PC-9 (cell line): ENCODE results near the gene SCRN2. TPM values are rescaled to one million over a fixed set of nuclear protein-coding genes. Genes with fewer than 3 reads are reported as not detected.

Source experiments
- BruUV-seq: library from RNA; stranded (reverse); fragments of 400-500 nt; replicated peaks from 2 replicates; lab custom pipeline; 2021; lab: Mats Ljungman, UMichigan
- CTCF ChIA-PET: fragments of 300-600 bp; sonication (Branson Sonifier 250); formaldehyde crosslinking; loops from one replicate; lab custom pipeline; 2022; ENCODE audit warnings: antibody characterized with exemption; lab: Charles Lee
- POLR2A ChIA-PET: fragments of 300-600 bp; sonication (Branson Sonifier 250); formaldehyde crosslinking; loops from one replicate; lab custom pipeline; 2022; ENCODE audit warnings: antibody characterized with exemption; ENCODE audit not compliant: unreplicated experiment; lab: Charles Lee
- DNase-seq, 2 experiments: peaks; one replicate each; pipeline versions ENCODE4 v3.0.0 to v3.0.0-alpha.2; 2015 to 2022; ENCODE audit warnings: mixed read lengths in 1 of 2
- H2AFZ ChIP-seq: fragments of 200-600 bp; sonication (generic); 2 replicates; pipeline ENCODE4 v1.8.1; 2017; ENCODE audit warnings: antibody characterized with exemption
- H3F3A ChIP-seq: fragments of 200-600 bp; sonication (generic); 2 replicates; pipeline ENCODE4 v1.8.1; 2017; ENCODE audit warnings: antibody characterized with exemption, mild to moderate bottlenecking, low read depth; ENCODE audit not compliant: insufficient read depth
- H3K27ac ChIP-seq: fragments of 200-600 bp; sonication (generic); 2 replicates; pipeline ENCODE4 v1.6.1; 2016; ENCODE audit warnings: mixed run types
- H3K27me3 ChIP-seq: fragments of 200-600 bp; sonication (generic); 2 replicates; pipeline ENCODE4 v1.6.1; 2016; ENCODE audit warnings: low read depth, mixed run types; ENCODE audit not compliant: insufficient read depth
- H3K36me3 ChIP-seq: fragments of 200-600 bp; sonication (generic); 2 replicates; pipeline ENCODE4 v1.6.1; 2016; ENCODE audit warnings: low read depth, mixed run types
- H3K4me1 ChIP-seq: fragments of 200-600 bp; sonication (generic); replicated peaks from 2 replicates; pipeline ENCODE4 v1.6.1; 2016; ENCODE audit warnings: mixed run types; ENCODE audit not compliant: insufficient read depth
- H3K4me2 ChIP-seq: fragments of 200-600 bp; sonication (generic); 2 replicates; pipeline ENCODE4 v1.6.1; 2017; ENCODE audit warnings: mixed run types
- H3K4me3 ChIP-seq: fragments of 200-600 bp; sonication (generic); 2 replicates; pipeline ENCODE4 v1.6.1; 2016; ENCODE audit warnings: mixed run types
- H3K79me2 ChIP-seq: fragments of 200-600 bp; sonication (generic); 2 replicates; pipeline ENCODE4 v1.6.1; 2017; ENCODE audit warnings: low read depth, mixed run types
- H3K9me2 ChIP-seq: fragments of 200-600 bp; sonication (generic); 2 replicates; pipeline ENCODE4 v1.8.1; 2017; ENCODE audit warnings: mild to moderate bottlenecking; ENCODE audit not compliant: insufficient read depth
- H3K9me3 ChIP-seq: fragments of 200-600 bp; sonication (generic); 2 replicates; pipeline ENCODE4 v1.8.1; 2016; ENCODE audit warnings: low read depth; ENCODE audit not compliant: insufficient read depth
- H4K20me1 ChIP-seq: fragments of 200-600 bp; sonication (generic); 2 replicates; pipeline ENCODE4 v1.8.1; 2017; ENCODE audit not compliant: insufficient read depth
- CTCF ChIP-seq: fragments of 200-600 bp; sonication (generic); conservative IDR thresholded peaks from 2 replicates; pipeline ENCODE4 v1.6.1; 2017; ENCODE audit warnings: mixed run types, antibody characterized with exemption, mild to moderate bottlenecking, moderate library complexity
- EZH2 ChIP-seq: fragments of 200-600 bp; sonication (generic); IDR thresholded peaks from 2 replicates; pipeline ENCODE4 v1.8.0; 2017; ENCODE audit warnings: antibody characterized with exemption, low read depth
- intact Hi-C: fragments of 100-400 bp; cut with micrococcal nuclease; formaldehyde crosslinking; loops from one replicate; pipeline ENCODE4 v1.10.0; 2022; ENCODE audit not compliant: unreplicated experiment
- total RNA-seq: library from RNA; stranded (reverse); gene quantifications from 2 replicates; pipeline ENCODE4 v1.2.3, GENCODE V29; 2021

SCRN2 gene
- total RNA-seq, 1 experiment from 2014 or later, result 31.7 TPM

DNA sequence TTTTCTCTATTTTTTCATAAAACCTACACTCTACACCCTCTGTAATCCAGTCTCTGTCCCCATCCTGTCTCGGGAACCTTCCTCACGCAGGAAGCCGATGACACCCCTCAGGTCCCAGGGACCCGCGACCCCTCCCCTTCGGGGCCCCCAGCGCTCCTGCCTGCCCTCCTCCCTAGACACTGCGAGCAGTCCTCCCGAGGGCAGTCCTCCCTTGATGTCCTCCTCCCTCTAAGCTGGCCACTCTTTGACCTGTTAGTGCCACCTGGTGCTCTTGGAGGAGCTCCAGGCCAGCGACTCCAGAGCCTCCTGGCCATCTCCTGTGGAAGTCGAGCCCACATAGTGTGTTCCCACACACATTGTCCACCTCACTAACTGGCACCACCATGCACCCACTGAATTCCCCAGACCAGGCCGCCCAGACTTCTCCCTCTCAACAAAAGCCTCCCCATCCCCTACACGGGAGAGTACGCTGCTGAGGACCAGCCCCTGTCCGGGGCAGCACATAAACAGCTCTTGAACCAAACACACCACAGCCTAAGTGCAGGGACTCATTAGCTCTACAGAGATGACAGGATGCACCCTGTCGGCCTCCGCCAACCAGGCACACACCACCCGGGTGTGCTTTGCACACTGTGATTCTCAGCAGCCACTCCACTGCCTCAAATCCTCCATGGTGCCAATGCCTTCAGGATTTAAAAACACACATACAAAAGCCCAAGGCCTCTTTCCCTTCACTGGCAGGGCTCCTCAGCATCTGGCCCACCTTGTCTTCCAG is 28.7 kb downstream of the SCRN2 start:
- Histone ChIP-seq H3K9me2 (no peaks in the 10 kb centered on the region), H3K4me3 (no peak overlapping the region), H3K27me3 (no peaks in the 10 kb centered on the region), H3K36me3 (peaks cover 29% of the 10 kb centered on the region), H3K27ac (peak overlapping the region; percentile 97; the same call in 1 of the 2 replicates), H3F3A (peaks cover 36% of the 10 kb centered on the region), H3K9me3 (no peaks in the 10 kb centered on the region), H3K4me2 (no peak overlapping the region; the same call in 1 of the 2 replicates), H2AFZ (no peak overlapping the region), H3K79me2 (no peaks in the 10 kb centered on the region), H4K20me1 (no peaks in the 10 kb centered on the region), H3K4me1 (peaks cover 40% of the 10 kb centered on the region)
- ChIA-PET POLR2A (interaction anchor here (0.6 kb wide), 1 partner anchor 28 kb away, joined by 6 read pairs; no protein-coding TSS in a partner anchor), CTCF (no interaction called here)
- intact Hi-C loops, result no loop called here
- BruUV-seq, result no TSS peak
- no peak for DNase-seq
- TF ChIP-seq EZH2, result no peak
- no peak for TF ChIP-seq CTCF

GRCh38 chr17:47811709-47812108 is 29.4 kb downstream of the SCRN2 start:
- Histone ChIP-seq H2AFZ (no peak overlapping the region), H3K27ac (peak overlapping the region; percentile 97), H4K20me1 (no peaks in the 10 kb centered on the region), H3F3A (peaks cover 43% of the 10 kb centered on the region), H3K36me3 (peaks cover 32% of the 10 kb centered on the region), H3K27me3 (no peaks in the 10 kb centered on the region), H3K4me1 (peaks cover 40% of the 10 kb centered on the region), H3K4me2 (peak overlapping the region; percentile 74), H3K4me3 (no peak overlapping the region), H3K9me3 (no peaks in the 10 kb centered on the region), H3K9me2 (no peaks in the 10 kb centered on the region), H3K79me2 (no peaks in the 10 kb centered on the region)
- POLR2A ChIA-PET, result interaction anchor here (0.7 kb wide), 1 partner anchor 8 kb away, joined by 15 read pairs; no protein-coding TSS in a partner anchor
- CTCF ChIA-PET, result no interaction called here
- TF ChIP-seq EZH2, result no peak
- TF ChIP-seq CTCF, result no peak
- intact Hi-C loops, result loop anchor here (2.0 kb wide), 1 partner anchor 73 kb away; no protein-coding TSS in a partner anchor
- BruUV-seq, result no TSS peak
- no peak for DNase-seq

GRCh38 chr17:47810901-47811635 is 30.0 kb downstream of the SCRN2 start:
- Histone ChIP-seq H3K4me1 (peaks cover 40% of the 10 kb centered on the region), H3F3A (peaks cover 43% of the 10 kb centered on the region), H3K27me3 (no peaks in the 10 kb centered on the region), H3K9me2 (no peaks in the 10 kb centered on the region), H3K4me3 (no peak overlapping the region), H3K27ac (peak overlapping the region; percentile 97), H4K20me1 (no peaks in the 10 kb centered on the region), H3K79me2 (no peaks in the 10 kb centered on the region), H3K4me2 (peak overlapping the region; percentile 74), H3K9me3 (no peaks in the 10 kb centered on the region), H3K36me3 (peaks cover 32% of the 10 kb centered on the region), H2AFZ (no peak overlapping the region)
- TF ChIP-seq EZH2, result no peak
- no peak for TF ChIP-seq CTCF
- ChIA-PET POLR2A (interaction anchor here (0.7 kb wide), 1 partner anchor 9 kb away, joined by 15 read pairs; no protein-coding TSS in a partner anchor), CTCF (no interaction called here)
- no TSS peak for BruUV-seq
- no peak for DNase-seq
- intact Hi-C loops, result loop anchor here (1.0 to 2.0 kb wide), 2 partner anchors 9 to 74 kb away; no protein-coding TSS in a partner anchor
